A673 (cell line): Measurements from ENCODE around the gene SP6. TPM values are rescaled to one million over a fixed set of nuclear protein-coding genes. Genes with fewer than 3 reads are reported as not detected.

Source experiments
- BruUV-seq: library from RNA; stranded (reverse); fragments of 400-500 nt; replicated peaks from 2 replicates; lab custom pipeline; 2021; lab: Mats Ljungman, UMichigan
- CTCF ChIA-PET: fragments of 300-600 bp; sonication (Branson Sonifier 250); formaldehyde crosslinking; loops from one replicate; lab custom pipeline; 2022; ENCODE audit warnings: antibody characterized with exemption; lab: Charles Lee
- POLR2A ChIA-PET: fragments of 300-600 bp; sonication (Branson Sonifier 250); formaldehyde crosslinking; loops from one replicate; lab custom pipeline; 2022; ENCODE audit warnings: antibody characterized with exemption; ENCODE audit not compliant: low non-redundant PET; lab: Charles Lee
- DNase-seq: peaks from one replicate; pipeline ENCODE4 v3.0.0-alpha.2; 2015; ENCODE audit warnings: low spot score
- H3K27ac ChIP-seq: fragments of 200-600 bp; sonication (generic); 2 replicates; pipeline ENCODE4 v1.5.1; 2016; ENCODE audit warnings: mixed run types, low read depth, mild to moderate bottlenecking, mixed read lengths, antibody characterized with exemption, low read length; ENCODE audit not compliant: poor library complexity, severe bottlenecking
- H3K27me3 ChIP-seq: fragments of 200-600 bp; sonication (generic); replicated peaks from 2 replicates; pipeline ENCODE4 v1.6.1; 2017; ENCODE audit warnings: mixed run types, low read depth, mild to moderate bottlenecking, mixed read lengths, antibody characterized with exemption, low read length; ENCODE audit not compliant: insufficient read depth, poor library complexity
- H3K36me3 ChIP-seq: fragments of 200-600 bp; sonication (generic); 2 replicates; pipeline ENCODE4 v1.6.1; 2016; ENCODE audit warnings: mixed run types, mild to moderate bottlenecking, mixed read lengths, antibody characterized with exemption, low read length; ENCODE audit not compliant: insufficient read depth, poor library complexity, severe bottlenecking
- H3K4me1 ChIP-seq: fragments of 200-600 bp; sonication (generic); 2 replicates; pipeline ENCODE4 v1.6.1; 2017; ENCODE audit warnings: mixed run types, mild to moderate bottlenecking, mixed read lengths, antibody characterized with exemption, low read length; ENCODE audit not compliant: insufficient read depth, poor library complexity, severe bottlenecking
- H3K4me3 ChIP-seq: fragments of 200-600 bp; sonication (generic); 2 replicates; pipeline ENCODE4 v1.5.1; 2016; ENCODE audit warnings: low read depth, mixed run types, mild to moderate bottlenecking, mixed read lengths, low read length; ENCODE audit not compliant: poor library complexity, severe bottlenecking
- H3K9me3 ChIP-seq: fragments of 200-600 bp; sonication (generic); 2 replicates; pipeline ENCODE4 v1.6.1; 2016; ENCODE audit warnings: mixed run types, low read depth, mild to moderate bottlenecking, mixed read lengths, antibody characterized with exemption, low read length; ENCODE audit not compliant: poor library complexity, severe bottlenecking
- EZH2 ChIP-seq: fragments of 200-600 bp; sonication (generic); IDR thresholded peaks from 2 replicates; pipeline ENCODE4 v1.6.1; 2017; ENCODE audit warnings: borderline replicate concordance, low read depth, mild to moderate bottlenecking, mixed read lengths, antibody characterized with exemption, low read length; ENCODE audit not compliant: poor library complexity, severe bottlenecking
- intact Hi-C: fragments of 100-400 bp; cut with micrococcal nuclease; formaldehyde crosslinking; loops from one replicate; pipeline ENCODE4 v1.10.0; 2022; ENCODE audit not compliant: unreplicated experiment
- total RNA-seq: library from RNA; stranded (reverse); gene quantifications from 2 replicates; pipeline ENCODE4 v1.2.3, GENCODE V29; 2021
- TF ChIP-seq, protein P1 (sequence below): fragments of 300-800, 200-600 bp; sonication (generic); conservative IDR thresholded peaks from 2 replicates; pipeline ENCODE4 v1.5.1; 2017; ENCODE audit warnings: low read depth, mild to moderate bottlenecking, antibody characterized with exemption, low read length, moderate library complexity, mixed read lengths

Gene SP6
- total RNA-seq, 1 experiment from 2014 or later = 0.15 TPM

DNA sequence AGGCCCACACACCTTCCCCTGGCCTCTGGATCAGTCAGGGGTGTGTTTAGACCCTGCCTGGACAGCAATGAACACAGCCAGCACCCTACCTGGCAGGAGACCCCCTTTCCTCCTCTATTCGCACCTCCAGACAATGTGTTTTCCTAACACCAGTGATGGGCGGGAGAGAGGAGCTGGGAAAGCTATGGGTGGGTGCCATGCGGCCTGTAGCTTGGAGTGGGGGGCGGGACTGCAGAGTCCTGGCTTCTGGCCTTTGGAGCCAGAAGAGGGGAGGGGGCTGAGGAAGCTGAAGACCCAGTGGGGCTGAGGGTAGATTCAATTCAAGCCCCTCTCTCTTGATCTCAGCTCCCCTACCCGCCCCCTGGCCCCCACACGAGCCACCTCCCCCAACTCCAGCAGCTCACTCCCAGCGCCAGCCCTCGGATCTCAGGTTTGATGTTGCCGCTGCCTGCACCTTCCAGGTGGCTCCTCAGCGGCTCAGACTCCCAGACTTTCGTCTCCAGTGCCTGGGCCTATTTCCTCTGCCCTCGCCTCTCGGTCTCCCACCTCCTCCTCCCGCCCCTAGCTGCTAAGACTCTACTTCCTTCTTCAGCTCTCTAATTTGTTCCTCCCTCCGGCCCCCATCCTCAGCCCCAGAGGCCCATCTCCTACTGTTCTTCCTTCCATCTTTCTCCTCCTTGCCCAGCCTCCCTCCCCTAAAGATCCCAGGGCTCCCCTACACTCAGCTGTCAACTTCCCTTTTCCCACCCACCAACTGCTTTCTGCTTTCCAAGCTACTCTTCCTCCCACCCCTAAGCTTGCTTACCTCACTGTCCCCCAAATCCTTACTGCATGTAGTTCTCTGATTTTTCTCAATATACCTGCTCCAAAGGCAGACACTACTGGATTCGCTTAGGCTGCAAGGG, 6.8 kb upstream of the SP6 start:
- ChIA-PET CTCF (no interaction called here), POLR2A (no interaction called here)
- DNase-seq = no peak
- Histone ChIP-seq H3K27me3 (peaks cover 28% of the 10 kb centered on the region), H3K9me3 (no peaks in the 10 kb centered on the region), H3K4me1 (no peaks in the 10 kb centered on the region), H3K36me3 (no peaks in the 10 kb centered on the region), H3K27ac (no peak overlapping the region), H3K4me3 (no peak overlapping the region)
- intact Hi-C loops = no loop called here
- TF ChIP-seq, protein P1, sequence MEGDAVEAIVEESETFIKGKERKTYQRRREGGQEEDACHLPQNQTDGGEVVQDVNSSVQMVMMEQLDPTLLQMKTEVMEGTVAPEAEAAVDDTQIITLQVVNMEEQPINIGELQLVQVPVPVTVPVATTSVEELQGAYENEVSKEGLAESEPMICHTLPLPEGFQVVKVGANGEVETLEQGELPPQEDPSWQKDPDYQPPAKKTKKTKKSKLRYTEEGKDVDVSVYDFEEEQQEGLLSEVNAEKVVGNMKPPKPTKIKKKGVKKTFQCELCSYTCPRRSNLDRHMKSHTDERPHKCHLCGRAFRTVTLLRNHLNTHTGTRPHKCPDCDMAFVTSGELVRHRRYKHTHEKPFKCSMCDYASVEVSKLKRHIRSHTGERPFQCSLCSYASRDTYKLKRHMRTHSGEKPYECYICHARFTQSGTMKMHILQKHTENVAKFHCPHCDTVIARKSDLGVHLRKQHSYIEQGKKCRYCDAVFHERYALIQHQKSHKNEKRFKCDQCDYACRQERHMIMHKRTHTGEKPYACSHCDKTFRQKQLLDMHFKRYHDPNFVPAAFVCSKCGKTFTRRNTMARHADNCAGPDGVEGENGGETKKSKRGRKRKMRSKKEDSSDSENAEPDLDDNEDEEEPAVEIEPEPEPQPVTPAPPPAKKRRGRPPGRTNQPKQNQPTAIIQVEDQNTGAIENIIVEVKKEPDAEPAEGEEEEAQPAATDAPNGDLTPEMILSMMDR = no peak
- BruUV-seq = no TSS peak

DNA sequence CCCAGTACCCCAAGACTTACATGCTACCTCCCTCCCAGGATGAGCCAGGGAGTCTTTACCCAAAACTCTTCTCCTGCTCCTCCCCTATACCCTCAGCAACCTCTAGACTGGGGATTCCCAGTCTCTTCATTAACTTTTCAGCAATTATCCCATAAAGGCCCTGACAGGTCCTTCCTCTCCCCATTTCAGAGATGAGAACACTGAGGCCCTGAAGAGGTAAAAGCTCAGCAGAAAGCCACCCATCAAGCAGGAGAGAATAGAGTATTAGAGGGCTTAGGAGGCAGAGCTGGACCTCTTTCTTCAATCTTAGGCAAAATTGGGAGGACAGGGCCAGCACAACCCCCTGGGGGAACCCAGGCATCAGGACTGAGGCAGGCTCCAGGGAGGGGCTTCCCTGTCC, 5.9 kb upstream of the SP6 start:
- Histone ChIP-seq H3K4me1 (no peaks in the 10 kb centered on the region), H3K27me3 (peaks cover 38% of the 10 kb centered on the region), H3K27ac (no peak overlapping the region), H3K4me3 (no peak overlapping the region), H3K36me3 (no peaks in the 10 kb centered on the region), H3K9me3 (no peaks in the 10 kb centered on the region)
- TF ChIP-seq, protein P1 = no peak
- TF ChIP-seq EZH2 = no peak
- no peak for DNase-seq
- CTCF ChIA-PET = no interaction called here
- intact Hi-C loops = no loop called here
- no TSS peak for BruUV-seq
- POLR2A ChIA-PET = no interaction called here

DNA sequence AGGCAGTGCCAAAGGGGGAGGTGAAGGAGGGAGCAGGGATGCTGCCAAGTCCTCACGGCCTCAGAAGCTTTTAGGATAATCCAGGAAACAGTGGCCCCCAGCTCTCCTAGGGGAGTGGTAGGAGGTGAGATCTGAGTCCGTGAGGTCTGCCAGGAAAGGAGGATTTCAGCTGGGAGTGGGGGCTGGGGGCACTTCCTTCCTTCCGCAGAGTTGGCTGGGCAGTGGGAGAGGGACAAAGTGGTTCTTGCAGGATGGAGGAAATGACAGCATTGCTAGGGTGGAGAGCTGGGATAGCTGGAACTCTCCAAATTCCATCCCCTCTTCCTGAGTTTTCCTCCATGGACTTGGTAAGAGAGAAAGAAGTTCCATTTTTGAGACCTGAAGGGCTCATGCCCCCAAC, 4.8 kb upstream of the SP6 start:
- POLR2A ChIA-PET = no interaction called here

More for the DNA sequence above, 4.8 kb upstream of the SP6 start:
- no peak for TF ChIP-seq EZH2
- TF ChIP-seq, protein P1 = no peak
- intact Hi-C loops = no loop called here
- Histone ChIP-seq H3K9me3 (no peaks in the 10 kb centered on the region), H3K4me1 (no peaks in the 10 kb centered on the region), H3K27ac (no peak overlapping the region), H3K4me3 (no peak overlapping the region), H3K36me3 (no peaks in the 10 kb centered on the region), H3K27me3 (peaks cover 49% of the 10 kb centered on the region)
- CTCF ChIA-PET = no interaction called here
- no TSS peak for BruUV-seq
- DNase-seq = peak; percentile 13
